K562 (cell line): Measurements from ENCODE around the gene MYO18B. TPM values are rescaled to one million over a fixed set of nuclear protein-coding genes. Genes with fewer than 3 reads are reported as not detected.

Experiments
- ATAC-seq: fragments of 200-7000 bp; cut with Tn5 transposase; 3 replicates; pipeline ENCODE4 v1.9.1; 2020; ENCODE audit warnings: moderate library complexity
- BruUV-seq: library from RNA; stranded (reverse); fragments of 400-500 nt; replicated peaks from 2 replicates; lab custom pipeline; 2021; lab: Mats Ljungman, UMichigan
- CTCF ChIA-PET: fragments of 300-600 bp; formaldehyde crosslinking; extraction: SDS; loops from one replicate; lab custom pipeline; 2021; ENCODE audit warnings: low intra/inter-chr PET ratio; lab: Yijun Ruan, JAX
- POLR2A ChIA-PET: fragments of 300-600, 350-650 bp; sonication (Branson Sonifier 250); formaldehyde crosslinking; extraction: SDS; loops from one replicate; lab custom pipeline; 2021; ENCODE audit warnings: antibody characterized with exemption, inconsistent platforms; lab: Yijun Ruan, JAX
- DNase-seq, 4 experiments: peaks; one replicate each; pipeline versions ENCODE4 v3.0.0 to v3.0.0-alpha.2; 2011 to 2018; ENCODE audit warnings: low spot score in 3 of 4, mixed read lengths in 3 of 4; ENCODE audit errors: extremely low read depth in 1 of 4
- FAIRE-seq: peaks from 2 replicates; lab custom pipeline; 2011; peaks lifted over from hg19 to GRCh38; lab: Jason Lieb, UNC
- H2AFZ ChIP-seq: 2 replicates; pipeline ENCODE4 v1.6.0; 2011; ENCODE audit warnings: low read depth, low read length, control low read depth, inconsistent platforms
- H3K27ac ChIP-seq: fragments of 200-600 bp; 3 replicates; pipeline ENCODE4 v1.8.0; 2011; ENCODE audit warnings: low read depth, mild to moderate bottlenecking, control low read depth, inconsistent platforms, low read length, moderate library complexity, mixed read lengths; ENCODE audit errors: extremely low read depth
- H3K27me3 ChIP-seq, 2 experiments: fragments of 300-600 bp in 1 of 2; 2 replicates in 1 of 2; 3 replicates in 1 of 2; pipeline versions ENCODE4 v1.6.0 to v1.8.0; 2011; ENCODE audit warnings: inconsistent platforms in 2 of 2, low read length in 2 of 2, mild to moderate bottlenecking in 1 of 2, mixed read lengths in 1 of 2, moderate library complexity in 1 of 2; ENCODE audit not compliant: control insufficient read depth in 2 of 2, insufficient read depth in 2 of 2
- H3K36me3 ChIP-seq: fragments of 300-600 bp; 3 replicates; pipeline ENCODE4 v1.8.0; 2011; ENCODE audit warnings: mild to moderate bottlenecking, low read length, inconsistent platforms; ENCODE audit not compliant: control insufficient read depth, insufficient read depth
- H3K4me1 ChIP-seq, 2 experiments: fragments of 200-600 bp in 1 of 2; replicated peaks in 1 of 2; 2 replicates in 1 of 2; 3 replicates in 1 of 2; pipeline versions ENCODE4 v1.5.1 to v1.8.0; 2011; ENCODE audit warnings: inconsistent platforms in 2 of 2, low read length in 2 of 2, mild to moderate bottlenecking in 1 of 2, mixed read lengths in 1 of 2, moderate library complexity in 1 of 2; ENCODE audit not compliant: control insufficient read depth in 2 of 2, insufficient read depth in 2 of 2
- H3K4me2 ChIP-seq: 2 replicates; pipeline ENCODE4 v1.6.1; 2011; ENCODE audit warnings: low read length, control low read depth, inconsistent platforms, mixed read lengths; ENCODE audit not compliant: insufficient read depth
- H3K4me3 ChIP-seq: fragments of 200-600 bp; sonication (generic), shearing (Covaris generic); 2 replicates; pipeline ENCODE4 v1.5.1; 2016; ENCODE audit warnings: control low read depth, inconsistent platforms
- H3K79me2 ChIP-seq: fragments of 200-600 bp; 3 replicates; pipeline ENCODE4 v1.8.0; 2011; ENCODE audit warnings: low read length, inconsistent platforms; ENCODE audit not compliant: control insufficient read depth, insufficient read depth
- H3K9ac ChIP-seq, 2 experiments: 2 replicates each; pipeline versions ENCODE4 v1.6.0 to v1.6.1; 2011; ENCODE audit warnings: low read depth in 2 of 2, low read length in 2 of 2, control low read depth in 1 of 2, inconsistent platforms in 1 of 2, mild to moderate bottlenecking in 1 of 2, mixed read lengths in 1 of 2; ENCODE audit not compliant: insufficient read depth in 1 of 2
- H3K9me1 ChIP-seq: one replicate; pipeline ENCODE4 v1.6.0; 2011; ENCODE audit warnings: inconsistent platforms, mild to moderate bottlenecking, low read length, moderate library complexity; ENCODE audit not compliant: control insufficient read depth, insufficient read depth
- H3K9me3 ChIP-seq: replicated peaks from 2 replicates; pipeline ENCODE4 v1.5.1; 2011; ENCODE audit warnings: low read depth, low read length, inconsistent platforms; ENCODE audit not compliant: control insufficient read depth, insufficient read depth
- H4K20me1 ChIP-seq: replicated peaks from 2 replicates; pipeline ENCODE4 v1.6.1; 2011; ENCODE audit warnings: low read length, inconsistent platforms, mixed read lengths; ENCODE audit not compliant: control insufficient read depth, insufficient read depth
- CEBPG ChIP-seq, 3 experiments: fragments of 200-800 bp in 1 of 3; sonication (Bioruptor generic) in 1 of 3; sonication (generic) in 1 of 3; formaldehyde crosslinking in 1 of 3; IDR thresholded peaks in 2 of 3; conservative IDR thresholded peaks in 1 of 3; 2 replicates each; pipeline versions ENCODE4 v1.6.1 to v1.8.0; 2016 to 2022; ENCODE audit warnings: missing compliant biosample characterization in 2 of 3, missing genetic modification characterization in 2 of 3, mild to moderate bottlenecking in 1 of 3, missing genetic modification reagents in 1 of 3
- RFX7 ChIP-seq: fragments of 250-450 bp; sonication (Bioruptor Pico); IDR thresholded peaks from 2 replicates; pipeline ENCODE4 v1.5.1; 2021; ENCODE audit warnings: mild to moderate bottlenecking
- SMARCE1 ChIP-seq: fragments of 450-650 bp; IDR thresholded peaks from 2 replicates; pipeline ENCODE4 v1.7.1; 2016; ENCODE audit warnings: mild to moderate bottlenecking
- SRSF3 ChIP-seq: fragments of 200-400 bp; formaldehyde crosslinking; IDR thresholded peaks from 2 replicates; pipeline ENCODE4 v1.6.1; 2016; ENCODE audit warnings: mild to moderate bottlenecking, low read length, moderate library complexity; ENCODE audit not compliant: insufficient read depth
- TEAD1 ChIP-seq, 2 experiments: fragments of 450-650 bp in 1 of 2; sonication (generic) in 1 of 2; formaldehyde crosslinking; IDR thresholded peaks; 2 replicates each; pipeline versions ENCODE4 v1.4.0 to v1.8.0; 2020 to 2022; ENCODE audit warnings: mild to moderate bottlenecking in 2 of 2, missing genetic modification reagents in 1 of 2
- ZFP36 ChIP-seq: fragments of 150-350 bp; IDR thresholded peaks from 2 replicates; pipeline ENCODE4 v1.6.1; 2018; ENCODE audit warnings: low read length, low read depth; ENCODE audit not compliant: partially characterized antibody
- WGBS: fragments of 100-300 bp; shearing (Covaris generic); methylation state at CpG from one replicate; pipeline ENCODE4 v1.1.6; 2016; ENCODE audit warnings: low coverage, mixed read lengths; ENCODE audit not compliant: insufficient coverage; ENCODE audit errors: missing lambda C conversion rate; 5-methylcytosine and 5-hydroxymethylcytosine counted together
- in situ Hi-C: fragments of 300-500 bp; cut with MboI; formaldehyde crosslinking; loops from 4 replicates; pipeline ENCODE4 v1.15.0; 2018; ENCODE audit warnings: inconsistent platforms, mixed read lengths
- intact Hi-C: fragments of 100-400 bp; cut with micrococcal nuclease; formaldehyde crosslinking; loops from 2 replicates; pipeline ENCODE4 v1.14.2; 2022
- polyA plus RNA-seq, 8 experiments: library from polyadenylated mRNA; depleted of rRNA in 4 of 8; stranded (reverse) in 5 of 8; unstranded in 3 of 8; fragments of >200 nt; fragmentation: Nextera tagmentation in 2 of 8; fragmentation: Illumina TruSeq in 1 of 8; extraction: Ambion mirVana in 2 of 8; extraction: Trizol in 1 of 8; gene quantifications; 2 replicates each; pipeline versions ENCODE4 v1.2.1 to v1.2.3, GENCODE V29; 2011 to 2014; ENCODE audit warnings: inconsistent platforms in 1 of 8, missing spikeins in 1 of 8
- total RNA-seq, 7 experiments: library from RNA; depleted of rRNA in 6 of 7; stranded (reverse); fragments of >200 nt in 6 of 7; fragmentation: Illumina TruSeq in 2 of 7; extraction: Trizol in 2 of 7; gene quantifications; 2 replicates each; pipeline versions ENCODE4 v1.2.1 to v1.2.3, GENCODE V29; 2011 to 2021; ENCODE audit warnings: low replicate concordance in 1 of 7

MYO18B gene
- total and polyA plus RNA-seq, 9 of the 15 experiments (the other 6 are each of a cell fraction or from before 2014, with no cell fraction given) = 0.06 to 7.0 (median 4.3) TPM

DNA sequence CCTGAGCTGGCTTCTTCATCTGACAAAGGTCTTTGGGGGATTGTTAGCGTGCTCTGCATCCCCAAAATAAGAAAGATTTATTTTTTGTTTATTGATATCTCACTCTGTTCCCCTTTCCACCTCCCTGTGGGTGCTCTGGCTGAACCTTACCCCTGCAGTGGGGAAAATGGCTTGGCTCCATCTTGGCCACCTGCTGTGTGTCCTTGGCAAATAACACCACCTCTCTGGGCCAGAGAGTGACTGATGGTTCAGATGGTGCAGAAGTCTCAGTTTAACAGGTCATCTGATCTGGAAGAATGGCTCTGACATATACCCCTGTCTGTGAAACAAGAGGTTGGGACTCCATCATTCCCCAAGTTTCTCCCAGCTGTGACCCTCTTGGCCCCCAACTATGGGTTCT lies 157.6 kb downstream of the MYO18B start:
- in situ Hi-C loops = no loop called here
- no peak overlapping the region for H2AFZ ChIP-seq
- H3K4me2 ChIP-seq = no peak overlapping the region
- ATAC-seq (no peak), FAIRE-seq (no peak), DNase-seq (no peak)
- no peaks in the 10 kb centered on the region for H3K4me1 ChIP-seq
- POLR2A ChIA-PET = interaction anchor here (0.6 to 1.6 kb wide), 2 partner anchors 8 to 43 kb away, joined by 3 read pairs; no protein-coding TSS in a partner anchor
- no peaks in the 10 kb centered on the region for H3K9me1 ChIP-seq
- 100% methylated on average over 1 of the region's 1 CpG for WGBS
- no peak overlapping the region for H3K9ac ChIP-seq
- intact Hi-C loops = no loop called here
- no peak overlapping the region for H3K4me3 ChIP-seq
- H3K27me3 ChIP-seq = no peaks in the 10 kb centered on the region
- H3K9me3 ChIP-seq = no peaks in the 10 kb centered on the region
- peaks cover 43% of the 10 kb centered on the region; the same call in 2 of the 3 replicates for H3K36me3 ChIP-seq
- no peaks in the 10 kb centered on the region for H4K20me1 ChIP-seq
- CTCF ChIA-PET = no interaction called here
- TF ChIP-seq ZFP36 (peak; percentile 36), RFX7 (CRISPR knock-in tag) (no peak), SRSF3 (no peak), TEAD1 (CRISPR knock-in tag; IDR thresholded peaks at IDR 0.05) (no peak)
- H3K79me2 ChIP-seq = no peaks in the 10 kb centered on the region
- no TSS peak for BruUV-seq
- H3K27ac ChIP-seq = no peak overlapping the region

DNA sequence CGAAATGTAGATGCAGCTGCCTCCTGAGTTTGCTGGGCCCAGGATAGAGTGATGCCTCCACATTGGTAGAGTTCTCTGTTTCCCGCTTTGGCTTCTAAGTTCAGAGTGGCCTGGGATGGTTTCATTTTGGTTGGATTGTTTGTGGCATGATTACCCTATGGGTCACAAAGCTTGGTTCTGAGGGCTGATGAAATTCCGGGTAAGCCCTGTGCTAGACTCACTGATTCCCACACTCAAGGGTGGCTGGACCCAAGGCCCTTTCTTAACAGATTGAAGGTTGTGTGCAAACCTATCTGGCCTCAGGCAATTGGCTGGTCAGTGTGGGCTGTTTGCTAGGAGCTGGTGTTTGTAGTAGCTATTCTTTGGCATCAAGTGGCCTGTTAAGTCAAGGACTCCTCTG lies 158.4 kb downstream of the MYO18B start:
- Histone ChIP-seq H3K27ac (no peak overlapping the region), H4K20me1 (no peaks in the 10 kb centered on the region), H3K36me3 (peaks cover 43% of the 10 kb centered on the region; the same call in 2 of the 3 replicates), H3K4me1 (no peaks in the 10 kb centered on the region), H3K9me1 (no peaks in the 10 kb centered on the region), H3K9ac (no peak overlapping the region), H3K79me2 (no peaks in the 10 kb centered on the region), H3K27me3 (no peaks in the 10 kb centered on the region), H3K4me3 (no peak overlapping the region), H3K9me3 (no peaks in the 10 kb centered on the region), H2AFZ (no peak overlapping the region), H3K4me2 (no peak overlapping the region)
- ChIA-PET CTCF (no interaction called here), POLR2A (interaction anchor here (1.6 kb wide), 1 partner anchor 9 kb away, joined by 3 read pairs; no protein-coding TSS in a partner anchor)
- WGBS = 83% methylated on average over 3 of the region's 3 CpGs
- FAIRE-seq (no peak), DNase-seq (no peak), ATAC-seq (no peak)
- BruUV-seq = no TSS peak
- no peak for TF ChIP-seq SMARCE1
- TF ChIP-seq CEBPG (CRISPR knock-in tag; IDR thresholded peaks at IDR 0.05) = no peak
- peak in 1 of 2 experiments; percentile 69; a peak in 2 of 4 replicates for TF ChIP-seq CEBPG (tag; conservative IDR thresholded peaks at IDR 0.05 in 1 of 2, IDR thresholded peaks at IDR 0.05 in 1 of 2)
- intact Hi-C loops (no loop called here), in situ Hi-C loops (no loop called here)
